ENCODE data around the gene SPIRE2. TPM values are rescaled to one million over a fixed set of nuclear protein-coding genes. Genes with fewer than 3 reads are reported as not detected.

Gene SPIRE2
- total and polyA plus RNA-seq, 2 of the 13 experiments (the other 11 are each of a cell fraction or from before 2014, with no cell fraction given): 13.3 to 37.5 TPM

DNA sequence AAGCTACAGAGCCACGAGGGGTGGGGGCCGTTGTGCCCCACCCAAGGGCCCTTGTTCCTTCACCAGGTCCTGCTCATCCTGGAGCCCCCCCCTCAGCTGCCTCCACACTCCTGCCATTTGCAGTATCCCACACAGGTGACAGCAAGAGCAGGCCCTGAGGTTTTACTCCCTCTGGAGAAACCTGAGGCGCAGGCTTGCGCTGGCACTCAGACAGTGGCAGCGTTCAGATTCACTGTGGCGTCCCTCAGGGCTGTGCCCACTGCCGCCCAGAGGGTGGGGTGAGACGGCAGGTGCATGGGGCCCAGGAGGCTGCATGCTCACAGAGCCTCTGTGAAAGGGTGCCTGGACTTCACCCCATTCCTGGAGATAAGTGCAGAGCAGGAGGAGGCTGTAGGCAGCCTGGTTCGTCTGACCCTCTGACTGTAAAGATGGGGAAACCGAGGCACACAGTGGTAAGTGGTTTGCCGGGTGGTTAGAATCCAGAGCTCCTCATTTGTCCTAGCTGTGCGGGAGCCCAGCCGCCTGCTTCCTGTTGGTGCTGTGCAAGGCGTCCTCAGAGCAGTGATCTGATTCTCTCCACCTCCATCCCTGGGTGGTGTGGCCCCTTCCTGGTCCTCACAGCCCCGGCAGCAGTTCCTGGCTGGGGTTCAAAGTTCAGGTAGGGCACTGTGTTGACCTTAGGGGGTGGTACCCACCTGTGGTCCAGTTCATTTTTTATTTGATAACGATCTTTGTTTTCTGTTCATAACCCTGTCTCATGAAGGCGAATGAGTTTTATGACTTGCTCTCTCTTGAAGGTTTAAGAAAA lies 1.6 kb downstream of the SPIRE2 start (continued):
- peak; percentile 21; the same call in 1 of the 2 replicates for TF ChIP-seq ARNTL (CRISPR knock-in tag; IDR thresholded peaks at IDR 0.05)
- peak; percentile 51; the same call in 1 of the 2 replicates for TF ChIP-seq ISL2 (CRISPR knock-in tag; IDR thresholded peaks at IDR 0.05)
- peak; percentile 21 to 68; a peak in 1 of 4 replicates for TF ChIP-seq POLR2A (IDR thresholded peaks at IDR 0.05; ENCODE audit: insufficient read depth in 1 of 2, low read depth in 2 of 2, low read length in 2 of 2)
- TF ChIP-seq ZNF350 (CRISPR knock-in tag; IDR thresholded peaks at IDR 0.05; ENCODE audit: borderline replicate concordance, low read depth): peak; percentile 50; the same call in 1 of the 2 replicates
- TF ChIP-seq FOXM1 (CRISPR knock-in tag; IDR thresholded peaks at IDR 0.05): 0 out of 2 replicates have a peak, but pooled peaks have one; percentile 14
- TF ChIP-seq ZNF33B (CRISPR knock-in tag; IDR thresholded peaks at IDR 0.05): 0 out of 2 replicates have a peak, but pooled peaks have one; percentile 50
- 0 out of 2 replicates have a peak, but pooled peaks have one; percentile 29 for TF ChIP-seq SMAD9 (CRISPR knock-in tag; IDR thresholded peaks at IDR 0.05)
- 0 out of 2 replicates have a peak, but pooled peaks have one; percentile 55 for TF ChIP-seq KDM3A (CRISPR knock-in tag; IDR thresholded peaks at IDR 0.05; ENCODE audit: low read depth)
- no peak for TF ChIP-seq NR3C1 (CRISPR knock-in tag; IDR thresholded peaks at IDR 0.05)
- TF ChIP-seq SYNCRIP (IDR thresholded peaks at IDR 0.05; ENCODE audit: insufficient read depth, low read depth, low read length): no peak
- TF ChIP-seq SCMH1 (CRISPR knock-in tag; IDR thresholded peaks at IDR 0.05; ENCODE audit: borderline replicate concordance): no peak
- peak; percentile 85 for TF ChIP-seq HDAC1 (CRISPR knock-in tag; IDR thresholded peaks at IDR 0.05)
- TF ChIP-seq JUND (CRISPR knock-in tag; IDR thresholded peaks at IDR 0.05): no peak
- no peak for TF ChIP-seq REL (CRISPR knock-in tag; conservative IDR thresholded peaks at IDR 0.05)
- TF ChIP-seq BATF2 (CRISPR knock-in tag; IDR thresholded peaks at IDR 0.05): no peak
- 0 out of 2 replicates have a peak, but pooled peaks have one; percentile 40 for TF ChIP-seq MEIS2 (CRISPR knock-in tag; IDR thresholded peaks at IDR 0.05)
- peak; percentile 21; the same call in 1 of the 2 replicates for TF ChIP-seq ZNF281 (CRISPR knock-in tag; IDR thresholded peaks at IDR 0.05; ENCODE audit: borderline replicate concordance)
- TF ChIP-seq, protein P1, sequence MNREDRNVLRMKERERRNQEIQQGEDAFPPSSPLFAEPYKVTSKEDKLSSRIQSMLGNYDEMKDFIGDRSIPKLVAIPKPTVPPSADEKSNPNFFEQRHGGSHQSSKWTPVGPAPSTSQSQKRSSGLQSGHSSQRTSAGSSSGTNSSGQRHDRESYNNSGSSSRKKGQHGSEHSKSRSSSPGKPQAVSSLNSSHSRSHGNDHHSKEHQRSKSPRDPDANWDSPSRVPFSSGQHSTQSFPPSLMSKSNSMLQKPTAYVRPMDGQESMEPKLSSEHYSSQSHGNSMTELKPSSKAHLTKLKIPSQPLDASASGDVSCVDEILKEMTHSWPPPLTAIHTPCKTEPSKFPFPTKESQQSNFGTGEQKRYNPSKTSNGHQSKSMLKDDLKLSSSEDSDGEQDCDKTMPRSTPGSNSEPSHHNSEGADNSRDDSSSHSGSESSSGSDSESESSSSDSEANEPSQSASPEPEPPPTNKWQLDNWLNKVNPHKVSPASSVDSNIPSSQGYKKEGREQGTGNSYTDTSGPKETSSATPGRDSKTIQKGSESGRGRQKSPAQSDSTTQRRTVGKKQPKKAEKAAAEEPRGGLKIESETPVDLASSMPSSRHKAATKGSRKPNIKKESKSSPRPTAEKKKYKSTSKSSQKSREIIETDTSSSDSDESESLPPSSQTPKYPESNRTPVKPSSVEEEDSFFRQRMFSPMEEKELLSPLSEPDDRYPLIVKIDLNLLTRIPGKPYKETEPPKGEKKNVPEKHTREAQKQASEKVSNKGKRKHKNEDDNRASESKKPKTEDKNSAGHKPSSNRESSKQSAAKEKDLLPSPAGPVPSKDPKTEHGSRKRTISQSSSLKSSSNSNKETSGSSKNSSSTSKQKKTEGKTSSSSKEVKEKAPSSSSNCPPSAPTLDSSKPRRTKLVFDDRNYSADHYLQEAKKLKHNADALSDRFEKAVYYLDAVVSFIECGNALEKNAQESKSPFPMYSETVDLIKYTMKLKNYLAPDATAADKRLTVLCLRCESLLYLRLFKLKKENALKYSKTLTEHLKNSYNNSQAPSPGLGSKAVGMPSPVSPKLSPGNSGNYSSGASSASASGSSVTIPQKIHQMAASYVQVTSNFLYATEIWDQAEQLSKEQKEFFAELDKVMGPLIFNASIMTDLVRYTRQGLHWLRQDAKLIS (CRISPR knock-in tag; IDR thresholded peaks at IDR 0.05): no peak
- peak; percentile 59; the same call in 1 of the 2 replicates for TF ChIP-seq ZNF563 (CRISPR knock-in tag; IDR thresholded peaks at IDR 0.05)
- no peak for TF ChIP-seq NFATC3 (CRISPR knock-in tag; IDR thresholded peaks at IDR 0.05)
- 0 out of 2 replicates have a peak, but pooled peaks have one; percentile 10 for TF ChIP-seq RBAK (CRISPR knock-in tag; IDR thresholded peaks at IDR 0.05)
- 0 out of 2 replicates have a peak, but pooled peaks have one; percentile 19 for TF ChIP-seq ZNF644 (CRISPR knock-in tag; IDR thresholded peaks at IDR 0.05; ENCODE audit: low read depth)
- peak; percentile 74 for TF ChIP-seq TARDBP (CRISPR knock-in tag; IDR thresholded peaks at IDR 0.05)

All from HepG2 (cell line).